ENCODE measurements around the gene TLR6.

DNA sequence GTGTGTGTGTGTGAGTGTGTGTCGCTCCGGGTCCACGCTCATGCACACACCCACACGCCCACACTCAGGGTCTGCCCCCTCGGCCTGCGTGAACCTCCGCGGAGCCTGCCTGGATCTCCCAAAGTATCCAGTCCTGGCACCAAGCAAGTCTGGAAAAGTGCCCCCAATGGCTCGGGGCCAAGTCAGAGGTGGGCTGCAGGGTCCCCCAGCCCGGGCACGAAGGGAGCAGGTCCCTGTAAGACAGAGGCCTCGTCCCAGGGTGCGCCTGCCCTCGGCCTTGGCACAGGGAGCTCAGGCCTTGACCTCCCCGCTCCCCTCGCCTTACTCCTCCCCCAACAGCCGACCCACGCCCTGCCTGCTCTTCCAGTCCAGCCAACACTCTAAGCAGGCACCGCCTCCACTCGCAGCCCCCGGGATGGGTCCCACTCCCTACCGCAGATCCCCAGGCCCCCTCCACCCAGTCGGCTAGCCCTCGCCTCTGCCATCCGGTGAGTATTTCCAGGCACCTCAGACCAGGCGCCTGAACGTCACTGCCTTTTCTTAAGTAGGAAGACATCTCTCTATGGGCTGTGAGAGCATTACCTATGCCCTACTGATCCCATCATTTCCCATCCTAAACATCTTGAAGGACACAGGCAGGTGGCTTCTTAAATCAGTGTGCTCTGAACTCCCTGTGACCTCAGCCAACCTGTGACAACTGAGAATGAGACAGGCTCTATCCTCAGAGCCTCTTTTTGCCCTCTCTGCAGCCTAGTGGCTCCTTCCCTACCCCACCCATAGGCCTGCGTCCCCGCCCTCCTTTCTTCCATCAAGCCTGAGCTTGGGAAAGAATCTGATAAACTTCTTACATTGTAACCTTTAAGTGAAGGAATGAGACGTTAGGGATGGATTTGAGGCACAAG, 11.7 kb upstream of the TLR6 start:
- no peak for TF ChIP-seq POLR2A (IDR thresholded peaks at IDR 0.05)
- TF ChIP-seq CTCF (IDR thresholded peaks at IDR 0.05): no peak

Measured in body of pancreas (tissue), 4 donors.